Osteoblast (primary cell): Measurements from ENCODE around the gene ASXL2. TPM values are rescaled to one million over a fixed set of nuclear protein-coding genes. Genes with fewer than 3 reads are reported as not detected.

Source experiments
- DNase-seq: peaks from one replicate; pipeline ENCODE4 v3.0.0; 2011; ENCODE audit warnings: low spot score, mixed read lengths; ENCODE audit not compliant: insufficient read length; ENCODE audit errors: missing footprints
- H2AFZ ChIP-seq: 2 replicates; pipeline ENCODE4 v1.6.0; 2011; ENCODE audit warnings: mild to moderate bottlenecking, low read length
- H3K27ac ChIP-seq: 2 replicates; pipeline ENCODE4 v1.5.1; 2011; ENCODE audit warnings: mild to moderate bottlenecking, low read depth, low read length, moderate library complexity
- H3K27me3 ChIP-seq: 2 replicates; pipeline ENCODE4 v1.6.0; 2012; ENCODE audit warnings: mild to moderate bottlenecking, control low read depth, inconsistent platforms, low read length, moderate library complexity; ENCODE audit not compliant: insufficient read depth
- H3K36me3 ChIP-seq: 2 replicates; pipeline ENCODE4 v1.5.1; 2011; ENCODE audit warnings: mild to moderate bottlenecking, low read length, control low read depth, moderate library complexity; ENCODE audit not compliant: insufficient read depth
- H3K4me1 ChIP-seq: 2 replicates; pipeline ENCODE4 v1.5.1; 2011; ENCODE audit warnings: mild to moderate bottlenecking, low read length, control low read depth, moderate library complexity; ENCODE audit not compliant: insufficient read depth
- H3K4me2 ChIP-seq: 2 replicates; pipeline ENCODE4 v1.6.0; 2011; ENCODE audit warnings: mild to moderate bottlenecking, low read length; ENCODE audit not compliant: insufficient read depth
- H3K4me3 ChIP-seq: fragments of 200-600 bp; sonication (generic); 3 replicates; pipeline ENCODE4 v1.5.1; 2012; ENCODE audit warnings: mild to moderate bottlenecking, low read length, inconsistent platforms; ENCODE audit not compliant: insufficient read depth
- H3K79me2 ChIP-seq: 2 replicates; pipeline ENCODE4 v1.6.0; 2012; ENCODE audit warnings: mild to moderate bottlenecking, low read length, control low read depth, inconsistent platforms; ENCODE audit not compliant: insufficient read depth
- H3K9me3 ChIP-seq: 2 replicates; pipeline ENCODE4 v1.5.1; 2011; ENCODE audit warnings: low read depth, low read length, control low read depth
- H4K20me1 ChIP-seq: 2 replicates; pipeline ENCODE4 v1.6.0; 2012; ENCODE audit warnings: mild to moderate bottlenecking, low read length, control low read depth; ENCODE audit not compliant: insufficient read depth
- total RNA-seq: library from RNA; depleted of rRNA; stranded (reverse); fragments of >200 nt; gene quantifications from 2 replicates; pipeline ENCODE4 v1.2.3, GENCODE V29; 2012
- TF ChIP-seq, protein P1 (sequence below): IDR thresholded peaks from 2 replicates; pipeline ENCODE4 v1.5.1; 2011; ENCODE audit warnings: mild to moderate bottlenecking, low read depth, low read length, moderate library complexity; ENCODE audit errors: extremely low read depth

Gene ASXL2
- total RNA-seq, 1 donor, result 13.0 TPM

DNA sequence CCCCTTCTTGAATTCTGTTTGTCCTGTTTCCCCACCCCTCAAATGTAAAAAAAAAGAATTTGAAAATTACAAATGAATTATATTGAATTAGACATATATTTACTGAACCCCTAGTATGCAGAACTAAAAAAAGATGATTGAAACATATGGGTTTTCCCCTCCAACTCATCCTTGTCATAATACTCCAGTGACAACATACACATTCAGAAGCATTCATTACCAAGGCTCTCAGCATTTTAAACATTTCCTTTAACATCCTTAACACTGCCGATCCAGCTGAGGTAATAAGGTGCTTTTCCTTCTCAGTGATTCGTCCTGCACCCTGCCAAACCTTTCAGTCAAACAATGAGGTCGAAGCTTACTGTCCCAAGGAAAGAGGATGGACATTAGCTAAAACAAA is 151.8 kb downstream of the ASXL2 start:
- TF ChIP-seq, protein P1, sequence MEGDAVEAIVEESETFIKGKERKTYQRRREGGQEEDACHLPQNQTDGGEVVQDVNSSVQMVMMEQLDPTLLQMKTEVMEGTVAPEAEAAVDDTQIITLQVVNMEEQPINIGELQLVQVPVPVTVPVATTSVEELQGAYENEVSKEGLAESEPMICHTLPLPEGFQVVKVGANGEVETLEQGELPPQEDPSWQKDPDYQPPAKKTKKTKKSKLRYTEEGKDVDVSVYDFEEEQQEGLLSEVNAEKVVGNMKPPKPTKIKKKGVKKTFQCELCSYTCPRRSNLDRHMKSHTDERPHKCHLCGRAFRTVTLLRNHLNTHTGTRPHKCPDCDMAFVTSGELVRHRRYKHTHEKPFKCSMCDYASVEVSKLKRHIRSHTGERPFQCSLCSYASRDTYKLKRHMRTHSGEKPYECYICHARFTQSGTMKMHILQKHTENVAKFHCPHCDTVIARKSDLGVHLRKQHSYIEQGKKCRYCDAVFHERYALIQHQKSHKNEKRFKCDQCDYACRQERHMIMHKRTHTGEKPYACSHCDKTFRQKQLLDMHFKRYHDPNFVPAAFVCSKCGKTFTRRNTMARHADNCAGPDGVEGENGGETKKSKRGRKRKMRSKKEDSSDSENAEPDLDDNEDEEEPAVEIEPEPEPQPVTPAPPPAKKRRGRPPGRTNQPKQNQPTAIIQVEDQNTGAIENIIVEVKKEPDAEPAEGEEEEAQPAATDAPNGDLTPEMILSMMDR, result no peak
- Histone ChIP-seq H2AFZ (no peak overlapping the region), H3K4me1 (no peaks in the 10 kb centered on the region), H3K36me3 (no peaks in the 10 kb centered on the region), H3K4me3 (no peak overlapping the region), H3K27ac (no peak overlapping the region), H3K27me3 (peaks cover 12% of the 10 kb centered on the region), H3K4me2 (no peak overlapping the region), H3K9me3 (no peaks in the 10 kb centered on the region), H4K20me1 (no peaks in the 10 kb centered on the region), H3K79me2 (no peaks in the 10 kb centered on the region)
- DNase-seq, result no peak

DNA sequence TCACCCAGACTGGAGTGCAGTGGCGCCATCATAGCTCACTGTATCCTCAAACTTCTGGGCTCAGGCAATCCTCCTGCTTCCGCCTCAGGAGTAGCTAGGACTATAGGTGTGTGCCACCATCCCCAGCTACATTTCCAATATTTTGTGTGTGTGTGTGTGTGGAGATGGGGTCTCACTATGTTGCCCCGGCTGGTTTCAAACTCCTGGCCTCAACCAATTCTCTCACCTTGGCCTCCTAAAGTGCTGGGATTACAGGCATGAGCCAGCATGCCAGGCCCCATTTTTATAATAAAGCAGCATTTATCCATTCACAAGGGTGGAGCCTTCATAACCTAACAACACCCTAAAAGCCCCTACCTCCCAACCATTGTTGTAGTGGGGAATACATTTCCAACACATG is 152.4 kb downstream of the ASXL2 start:
- Histone ChIP-seq H3K36me3 (no peaks in the 10 kb centered on the region), H3K27me3 (peaks cover 14% of the 10 kb centered on the region), H3K4me2 (no peak overlapping the region), H4K20me1 (no peaks in the 10 kb centered on the region), H3K9me3 (no peaks in the 10 kb centered on the region), H3K4me3 (no peak overlapping the region), H3K4me1 (no peaks in the 10 kb centered on the region), H2AFZ (no peak overlapping the region), H3K27ac (no peak overlapping the region), H3K79me2 (no peaks in the 10 kb centered on the region)
- TF ChIP-seq, protein P1, result no peak
- DNase-seq, result no peak

DNA sequence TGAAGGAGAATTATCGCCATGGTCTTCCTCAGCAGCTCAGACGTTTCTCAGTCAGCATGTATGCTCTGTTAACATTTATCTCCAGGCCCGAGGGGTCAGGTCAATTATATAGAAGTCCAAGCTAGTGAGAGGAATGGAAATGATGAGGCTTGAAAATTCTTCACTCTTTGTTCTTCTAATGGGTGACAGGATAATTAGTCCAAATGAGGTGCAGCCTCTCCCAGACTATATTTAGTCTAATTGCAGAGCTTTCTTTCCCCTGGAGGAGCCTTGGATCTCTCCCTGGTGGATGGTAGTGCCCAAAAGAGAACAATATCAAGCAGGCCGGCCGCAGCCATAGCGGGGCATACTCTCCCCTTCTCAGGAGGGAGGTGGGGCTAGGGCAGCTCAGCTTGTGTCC is 153.5 kb downstream of the ASXL2 start:
- DNase-seq, result no peak
- no peaks in the 10 kb centered on the region for H4K20me1 ChIP-seq
- peaks cover 20% of the 10 kb centered on the region for H3K27me3 ChIP-seq
- no peak overlapping the region for H3K4me2 ChIP-seq
- no peaks in the 10 kb centered on the region for H3K79me2 ChIP-seq
- no peak overlapping the region for H3K27ac ChIP-seq
- no peaks in the 10 kb centered on the region for H3K36me3 ChIP-seq
- TF ChIP-seq, protein P1, result no peak
- H3K4me3 ChIP-seq, result no peak overlapping the region
- H3K9me3 ChIP-seq, result no peaks in the 10 kb centered on the region
- no peaks in the 10 kb centered on the region for H3K4me1 ChIP-seq
- no peak overlapping the region for H2AFZ ChIP-seq

DNA sequence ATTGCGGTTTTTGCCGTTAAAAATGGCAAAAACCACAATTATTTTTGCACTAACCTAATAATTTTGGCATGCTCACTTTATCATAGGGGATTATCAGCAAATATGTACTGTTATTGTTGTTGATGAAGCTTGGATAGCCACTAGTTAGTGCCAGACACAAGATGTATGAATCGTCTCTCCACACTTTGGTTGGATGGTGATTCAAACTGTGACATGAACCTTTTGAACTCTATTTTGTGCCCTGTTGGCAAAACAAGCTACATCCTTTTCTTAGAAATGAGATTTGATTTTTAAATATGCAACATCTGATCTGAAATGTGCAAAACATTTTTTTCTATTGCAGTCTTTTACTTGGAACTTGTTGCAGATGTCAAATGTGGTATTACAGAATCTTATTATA is 156.1 kb downstream of the ASXL2 start:
- Histone ChIP-seq H3K27me3 (peaks cover 16% of the 10 kb centered on the region), H2AFZ (no peak overlapping the region), H3K4me1 (no peaks in the 10 kb centered on the region), H3K36me3 (no peaks in the 10 kb centered on the region), H4K20me1 (no peaks in the 10 kb centered on the region), H3K79me2 (no peaks in the 10 kb centered on the region), H3K4me2 (no peak overlapping the region), H3K27ac (no peak overlapping the region), H3K9me3 (no peaks in the 10 kb centered on the region), H3K4me3 (no peak overlapping the region)
- no peak for DNase-seq
- TF ChIP-seq, protein P1, result no peak
